ENCODE measurements around the gene RAD1.
"Not testable (repeated sequence)": the region's sequence is repeated elsewhere in the genome, so short reads cannot be mapped to it uniquely, and the experiment has no call there.

The RAD1 gene

GRCh38 chr5:34915139-34915855 lies at the start of gene RAD1, which contains the start of gene BRIX1:
Gene RAD1, minus strand, starts transcription at chr5:34915504. Its CDS starts 612 bp downstream, at chr5:34914892.
Gene BRIX1, plus strand, starts transcription at chr5:34915711. Its CDS starts 28 bp downstream, at chr5:34915739.
- DNase-seq = peak; percentile 96

GRCh38 chr5:34959323-34959722 lies 44.0 kb upstream of the RAD1 start:
- no peak for DNase-seq

GRCh38 chr5:34957857-34958690 lies 42.8 kb upstream of the RAD1 start:
- peak; percentile 11 for DNase-seq

GRCh38 chr5:34957321-34957720 lies 42.0 kb upstream of the RAD1 start:
- no peak for DNase-seq

- no peak for DNase-seq
Observed at GRCh38 chr5:34944460-34945047, 29.2 kb upstream of the RAD1 start.

- DNase-seq = no peak
Observed at GRCh38 chr5:34944044-34944443, 28.7 kb upstream of the RAD1 start.

GRCh38 chr5:34941936-34942335 lies 26.6 kb upstream of the RAD1 start:
- no peak for DNase-seq

- DNase-seq = no peak
Observed at GRCh38 chr5:34932947-34933346, 17.6 kb upstream of the RAD1 start.

- no peak for DNase-seq
Observed at GRCh38 chr5:34930870-34931269, 15.6 kb upstream of the RAD1 start.

GRCh38 chr5:34930462-34930844 lies 15.1 kb upstream of the RAD1 start:
- no peak for DNase-seq

GRCh38 chr5:34929720-34930461 lies 14.6 kb upstream of the RAD1 start:
- peak; percentile 46 for DNase-seq

GRCh38 chr5:34929134-34929719 lies 13.9 kb upstream of the RAD1 start, which contains the start of gene DNAJC21:
Gene DNAJC21, plus strand, starts transcription at chr5:34929559. Its CDS starts 261 bp downstream, at chr5:34929820.
- DNase-seq = peak; percentile 96

- DNase-seq = no peak
Observed at GRCh38 chr5:34928267-34928666, 13.0 kb upstream of the RAD1 start.

GRCh38 chr5:34927785-34928184 lies 12.5 kb upstream of the RAD1 start:
- DNase-seq = no peak

- no peak for DNase-seq
Observed at GRCh38 chr5:34926318-34926888, 11.1 kb upstream of the RAD1 start.

- DNase-seq = no peak
Observed at GRCh38 chr5:34924462-34924765, 9.1 kb upstream of the RAD1 start.

GRCh38 chr5:34923694-34924461 lies 8.6 kb upstream of the RAD1 start:
- DNase-seq = no peak

GRCh38 chr5:34923256-34923655 lies 8.0 kb upstream of the RAD1 start:
- DNase-seq = not testable (repeated sequence)

GRCh38 chr5:34919077-34919476 lies 3.8 kb upstream of the RAD1 start:
- DNase-seq = no peak

- DNase-seq = no peak
Observed at GRCh38 chr5:34918025-34918424, 2.7 kb upstream of the RAD1 start.

- DNase-seq = no peak
Observed at GRCh38 chr5:34916518-34916917, 1.2 kb upstream of the RAD1 start.

GRCh38 chr5:34915856-34916192 lies 520 bp upstream of the RAD1 start:
- DNase-seq = no peak

Measured in NCI-H1694 (cell line).